NCI-H2107 treated with DMSO at 0.1 percent for 48 hours (cell line): ENCODE data around the gene CNTNAP4.

ENCODE experiments used
- DNase-seq: peaks from one replicate; lab custom pipeline; 2025; ENCODE audit not compliant: unreplicated experiment; lab: John Stamatoyannopoulos, UW

CNTNAP4 gene

DNA sequence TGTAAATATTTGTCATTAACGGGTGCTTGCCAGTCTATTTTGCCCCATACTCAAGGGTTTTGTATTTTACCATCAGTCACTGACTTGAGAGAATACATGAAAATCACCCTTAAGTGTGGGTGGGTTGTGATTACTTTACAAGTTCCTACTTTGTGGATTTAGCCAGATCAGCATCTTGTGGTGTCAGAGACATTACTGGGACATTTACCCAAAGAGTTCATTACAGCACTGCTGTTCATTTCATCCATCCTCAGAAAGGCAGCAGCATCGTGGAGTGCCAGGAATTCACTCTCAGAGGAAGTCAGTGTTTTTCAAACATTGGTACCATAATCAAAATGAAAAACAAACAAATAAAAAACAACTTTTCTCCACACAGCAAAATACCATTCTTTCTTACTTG is 110.8 kb downstream of the CNTNAP4 start:
- no peak for DNase-seq

DNA sequence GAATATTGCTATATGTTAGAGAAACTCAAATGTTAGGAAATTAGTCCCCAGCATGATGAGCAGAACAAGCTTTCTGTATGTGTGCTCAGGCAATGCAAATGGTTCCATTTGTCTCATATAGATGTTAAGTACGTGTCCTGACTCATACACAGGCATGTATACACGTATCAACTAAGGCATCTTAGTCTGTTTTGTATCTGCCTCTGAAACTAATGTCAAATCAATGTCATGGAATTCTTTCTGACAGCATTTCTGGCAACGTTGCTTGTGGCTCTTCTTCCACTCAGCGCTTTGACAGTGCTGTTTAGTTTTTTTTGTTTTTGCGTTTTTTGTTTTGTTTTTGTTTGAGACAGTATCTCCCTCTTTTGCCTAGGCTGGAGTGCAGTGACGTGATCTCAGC is 111.9 kb downstream of the CNTNAP4 start:
- no peak for DNase-seq

DNA sequence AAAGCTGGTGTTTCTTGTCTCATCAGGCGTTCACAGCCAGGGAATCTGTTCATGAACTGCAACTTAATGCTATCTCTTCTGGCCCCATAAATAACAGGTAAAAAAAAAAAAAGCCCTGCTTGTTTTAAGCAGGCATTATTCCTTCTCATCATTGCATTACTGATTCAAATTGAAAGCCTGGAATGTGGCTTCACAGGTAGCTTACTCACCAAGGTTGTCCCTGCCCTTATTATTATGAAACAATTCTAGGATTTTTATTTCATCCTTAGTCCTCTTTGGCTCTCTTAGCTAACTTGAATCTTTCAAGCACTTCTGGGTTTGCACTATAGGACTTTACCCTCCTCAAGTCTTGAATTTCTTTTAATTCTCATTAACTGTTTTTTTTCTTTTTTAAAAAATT is 113.3 kb downstream of the CNTNAP4 start:
- DNase-seq: no peak

DNA sequence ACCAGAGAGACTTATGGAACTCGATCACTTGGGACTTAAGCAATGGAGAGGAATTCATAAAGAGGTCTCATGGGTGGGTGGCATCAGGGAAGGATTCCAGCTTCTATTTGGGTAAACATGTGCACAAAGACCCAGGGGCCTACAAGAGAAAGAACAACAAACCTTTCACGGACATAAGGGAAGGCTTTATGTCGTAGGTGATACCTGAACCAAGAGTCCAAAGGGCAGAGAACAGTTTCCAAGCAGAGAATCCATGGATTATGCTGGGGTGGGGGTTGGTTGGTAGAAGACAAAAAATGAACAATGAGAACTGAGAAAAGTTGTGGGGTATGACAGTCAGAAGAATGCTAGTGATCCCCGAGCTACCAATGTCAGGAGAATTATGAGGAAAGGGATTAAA is 119.8 kb downstream of the CNTNAP4 start:
- DNase-seq: no peak

DNA sequence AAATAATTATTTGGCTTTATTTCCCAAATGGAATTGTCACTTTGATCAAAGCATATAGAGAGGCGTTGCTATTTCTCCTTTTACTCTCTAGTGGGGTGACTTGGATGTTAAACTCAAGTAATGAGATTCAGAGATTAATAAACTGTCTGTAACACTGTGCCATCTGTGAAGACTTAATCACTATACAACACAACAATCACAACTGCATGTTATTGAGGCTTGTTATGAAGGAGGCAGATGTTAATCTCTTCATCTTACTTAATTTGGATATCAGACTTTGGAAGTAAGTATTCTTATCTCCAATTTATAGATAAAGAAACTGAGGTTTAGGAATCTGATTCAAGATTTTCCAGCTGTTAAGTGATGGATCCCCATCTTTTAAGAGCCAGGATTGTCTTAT is 132.5 kb downstream of the CNTNAP4 start:
- DNase-seq: no peak

DNA sequence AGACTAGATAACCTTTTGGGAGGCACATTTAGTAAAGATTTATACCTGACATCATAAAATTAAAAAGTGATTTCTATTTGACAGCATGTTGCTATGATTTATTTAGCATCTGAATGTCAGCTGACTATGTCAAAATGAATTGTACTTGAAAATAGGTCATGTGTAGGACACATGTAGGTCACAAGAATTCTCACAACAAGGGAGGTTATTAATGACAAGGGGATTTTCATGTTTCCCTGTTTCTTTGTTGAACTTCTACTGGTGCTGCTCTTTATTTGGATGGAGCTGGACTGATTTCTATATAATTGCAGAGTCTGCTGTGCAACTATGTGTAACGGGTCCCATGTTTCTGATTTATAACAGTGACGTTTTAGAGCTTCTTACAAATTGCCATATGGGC is 144.4 kb downstream of the CNTNAP4 start:
- DNase-seq: no peak

DNA sequence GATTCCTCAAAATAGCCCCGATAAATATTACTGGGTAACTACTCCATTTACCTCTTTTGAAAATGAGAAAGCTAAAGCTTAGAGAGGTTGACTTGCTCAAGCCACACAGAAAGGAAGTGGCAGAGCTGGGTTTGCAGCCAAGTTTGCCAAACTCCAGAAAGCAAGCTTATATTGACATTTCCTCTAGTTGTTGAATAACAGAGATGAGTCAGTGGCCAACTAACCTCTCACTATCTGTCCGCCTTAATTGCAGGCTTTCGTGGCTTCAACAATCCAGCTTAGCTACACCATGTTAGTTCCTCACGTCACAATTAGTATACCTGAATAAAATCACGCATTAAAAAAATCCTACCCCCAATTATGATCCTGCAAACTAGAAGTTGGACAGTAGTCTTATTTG is 151.7 kb downstream of the CNTNAP4 start:
- no peak for DNase-seq

DNA sequence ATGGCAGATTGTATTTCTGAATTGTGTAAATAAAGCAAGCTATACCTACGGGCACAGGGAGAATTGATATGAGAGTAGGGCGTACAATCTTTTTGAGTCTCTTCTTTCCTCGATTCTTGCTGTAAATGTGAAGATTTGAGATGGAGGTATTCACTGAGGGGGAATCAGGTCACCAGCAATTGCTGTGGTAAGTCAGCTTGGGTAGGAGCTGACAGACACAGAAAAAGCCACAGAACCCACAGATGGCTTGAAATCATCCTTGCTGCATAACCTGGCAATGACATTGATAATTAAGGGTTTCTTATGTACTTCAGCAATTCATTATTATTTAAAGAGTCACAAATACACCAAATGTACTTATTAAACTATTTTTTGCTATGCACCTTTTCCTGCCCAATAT is 164.2 kb downstream of the CNTNAP4 start:
- DNase-seq: no peak

DNA sequence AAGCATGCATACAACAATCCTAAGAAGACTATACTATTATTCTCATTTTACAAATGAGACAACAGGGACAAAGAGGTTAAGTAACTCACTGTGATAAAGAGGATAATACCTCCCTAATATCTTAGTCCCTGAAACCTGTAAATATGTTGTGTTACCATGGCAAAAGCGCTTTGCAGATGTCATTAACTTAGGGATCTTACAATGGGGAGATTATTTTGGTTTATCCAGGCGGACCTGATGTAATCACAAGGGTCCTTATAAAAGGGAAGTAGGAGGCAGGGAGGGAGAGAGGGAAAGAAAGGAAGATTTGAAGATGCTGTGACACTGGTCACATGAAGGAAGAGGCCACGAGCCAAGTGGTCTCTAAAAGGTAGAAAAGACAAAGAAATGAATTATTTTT is 164.7 kb downstream of the CNTNAP4 start:
- no peak for DNase-seq

DNA sequence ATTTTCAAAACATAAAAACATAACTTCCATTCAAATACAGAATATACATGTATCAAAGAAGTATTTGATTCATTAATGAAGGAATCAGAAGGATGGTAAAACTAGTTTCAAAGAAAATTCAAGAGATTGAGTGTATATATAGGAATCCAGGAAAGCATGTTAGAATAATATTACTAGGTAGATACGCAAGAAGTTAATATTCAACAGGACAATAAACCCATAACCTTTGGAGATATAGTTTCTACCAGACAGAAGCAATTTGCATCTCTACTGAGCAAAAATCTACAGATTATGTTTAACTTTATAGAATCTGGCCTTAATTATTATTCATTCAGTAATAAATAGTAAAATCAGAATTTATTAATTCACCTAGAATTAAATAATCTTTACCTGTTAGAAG is 166.8 kb downstream of the CNTNAP4 start:
- no peak for DNase-seq

DNA sequence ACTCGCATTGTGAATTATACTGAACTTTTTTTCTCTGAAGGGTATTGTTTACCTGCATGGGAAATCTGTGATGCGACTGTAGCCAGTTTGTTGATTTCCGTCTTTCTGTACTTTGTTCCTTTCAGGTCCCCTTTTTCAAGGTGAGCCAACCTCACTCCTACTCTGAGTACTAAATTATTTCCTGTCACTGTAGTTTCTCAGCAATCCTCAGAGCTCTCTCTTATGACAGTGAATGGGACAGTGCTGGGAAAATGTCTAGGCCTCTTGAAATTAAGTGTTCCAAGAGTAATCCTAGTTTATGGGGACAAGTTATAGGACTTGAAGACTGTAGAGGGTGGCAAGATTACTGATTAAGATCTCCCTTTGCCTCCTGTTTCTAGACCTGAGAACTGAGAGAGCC is 167.6 kb downstream of the CNTNAP4 start:
- DNase-seq: no peak

DNA sequence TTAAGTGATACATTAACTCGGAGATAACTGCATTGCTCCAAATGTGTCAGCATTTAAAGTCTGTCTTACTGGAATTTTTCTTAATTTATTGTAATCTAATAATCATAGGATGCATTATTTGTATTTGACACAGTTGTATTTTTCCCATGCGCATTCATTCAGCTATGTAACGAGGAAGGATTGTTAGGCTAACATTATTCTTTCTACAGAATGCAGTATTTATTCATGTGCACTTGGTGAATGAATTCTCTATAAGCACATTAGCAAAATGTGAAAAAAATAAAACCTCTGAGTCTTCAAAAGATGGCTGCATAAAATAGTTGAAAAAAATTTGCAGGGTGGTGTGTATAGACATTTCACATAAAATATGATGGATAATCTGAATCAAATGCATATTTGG is 168.6 kb downstream of the CNTNAP4 start:
- no peak for DNase-seq

DNA sequence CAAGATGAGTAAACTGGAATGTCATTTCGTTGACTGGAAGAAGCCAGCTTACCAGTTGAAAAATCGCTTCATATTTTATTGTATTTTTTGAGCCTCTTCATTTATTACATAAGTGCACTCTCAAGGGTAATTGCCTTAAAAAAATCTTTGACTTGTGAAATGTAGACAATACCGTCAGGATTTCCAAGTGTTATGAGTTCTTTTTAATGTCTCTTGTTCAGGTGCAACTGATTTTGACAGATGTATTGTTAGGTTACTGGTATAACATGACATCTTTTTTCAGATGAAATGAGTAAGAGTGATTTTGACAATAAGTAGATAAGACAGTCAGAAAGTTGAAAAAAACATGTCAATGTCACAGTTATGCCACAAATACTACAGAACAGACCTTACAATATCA is 169.1 kb downstream of the CNTNAP4 start:
- no peak for DNase-seq

DNA sequence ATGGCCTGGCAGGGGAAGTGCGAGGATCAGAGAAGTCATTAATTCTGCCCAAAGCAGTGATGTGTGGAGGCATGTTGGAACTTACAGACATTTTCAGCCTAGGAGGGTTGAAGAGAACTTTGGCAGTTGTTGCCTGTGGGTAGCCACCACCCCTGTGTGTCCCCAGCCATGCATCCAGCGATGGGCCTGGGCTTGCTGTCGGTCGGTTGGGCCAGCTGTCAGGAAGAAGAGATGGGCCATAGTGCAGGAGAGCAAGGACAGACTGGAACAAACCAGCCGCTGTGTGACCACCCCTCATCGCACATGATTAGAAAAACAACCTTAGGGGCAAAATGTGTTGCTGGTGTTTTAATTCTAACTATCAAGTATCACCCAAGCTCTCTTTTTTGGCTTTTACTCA is 173.7 kb downstream of the CNTNAP4 start:
- no peak for DNase-seq

DNA sequence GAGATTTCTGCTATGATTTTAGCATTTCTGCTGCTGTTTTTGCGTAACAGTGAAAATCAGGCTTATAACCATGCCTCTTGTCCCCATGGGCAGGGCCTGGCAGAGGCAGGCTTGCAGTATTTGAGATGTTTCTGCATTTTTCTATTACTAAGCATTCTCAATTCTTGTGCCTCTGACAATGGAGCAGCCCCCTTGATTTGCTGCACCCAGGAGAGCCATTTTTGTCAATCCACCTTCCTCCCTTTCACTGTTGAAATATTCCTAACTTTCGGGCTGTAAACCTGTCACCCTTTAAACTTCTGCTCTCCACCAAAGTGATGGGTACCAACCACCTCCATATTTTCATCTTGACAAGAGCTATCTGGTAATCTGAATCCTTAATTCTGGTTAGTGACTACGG is 178.1 kb downstream of the CNTNAP4 start:
- DNase-seq: no peak

DNA sequence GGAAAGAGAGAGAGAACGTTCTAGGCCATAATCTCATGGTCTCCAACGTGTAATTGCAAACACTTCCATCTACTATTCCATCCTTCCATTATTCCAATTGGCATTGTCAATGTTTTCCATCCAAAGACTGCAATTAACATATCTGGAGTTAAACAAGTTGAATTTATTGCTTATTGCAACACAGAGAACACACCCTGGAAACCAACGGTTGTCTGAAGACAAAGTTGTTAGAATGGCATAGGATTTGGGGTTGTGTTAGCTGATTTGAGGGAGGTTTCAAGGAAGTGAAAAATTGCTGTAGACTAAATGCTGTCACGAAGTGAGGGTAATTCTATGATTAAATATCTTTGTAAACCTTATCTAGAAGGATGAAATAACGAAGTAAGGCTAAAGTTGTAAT is 178.8 kb downstream of the CNTNAP4 start:
- DNase-seq: no peak

DNA sequence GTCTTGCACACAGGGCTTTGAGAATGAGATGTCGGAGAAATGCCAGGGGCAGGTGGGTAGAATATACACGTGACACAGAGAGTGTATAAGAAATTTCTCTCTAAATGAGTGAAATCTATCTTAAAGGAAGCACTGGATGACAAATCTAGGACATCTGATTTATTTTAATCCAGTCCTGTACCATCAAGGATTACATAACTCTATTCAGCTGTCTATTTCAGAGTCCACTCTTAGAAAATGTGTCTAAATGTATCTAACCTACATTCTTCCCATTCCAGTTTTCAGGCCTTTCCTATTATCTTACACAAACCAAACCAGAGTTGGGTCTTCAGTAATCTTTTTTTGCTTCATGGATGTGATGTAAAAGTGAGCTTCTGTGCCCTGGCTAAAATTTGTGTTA is 181.9 kb downstream of the CNTNAP4 start:
- no peak for DNase-seq

DNA sequence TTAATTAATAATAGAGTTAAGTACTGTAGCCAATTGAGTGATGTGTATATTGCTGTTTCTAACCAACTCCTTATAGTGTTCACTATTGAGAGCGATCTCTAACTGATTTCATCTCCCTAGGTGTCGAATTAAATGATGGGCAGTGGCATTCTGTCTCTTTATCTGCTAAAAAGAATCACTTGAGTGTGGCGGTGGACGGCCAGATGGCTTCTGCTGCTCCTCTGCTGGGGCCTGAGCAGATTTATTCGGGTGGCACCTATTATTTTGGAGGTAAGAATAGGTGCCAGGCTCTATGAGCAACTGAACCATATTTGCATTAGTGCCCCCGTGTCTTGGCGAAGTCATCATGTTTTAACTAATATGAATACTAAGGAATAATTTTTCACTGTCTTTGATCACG is 184.6 kb downstream of the CNTNAP4 start:
- DNase-seq: no peak

DNA sequence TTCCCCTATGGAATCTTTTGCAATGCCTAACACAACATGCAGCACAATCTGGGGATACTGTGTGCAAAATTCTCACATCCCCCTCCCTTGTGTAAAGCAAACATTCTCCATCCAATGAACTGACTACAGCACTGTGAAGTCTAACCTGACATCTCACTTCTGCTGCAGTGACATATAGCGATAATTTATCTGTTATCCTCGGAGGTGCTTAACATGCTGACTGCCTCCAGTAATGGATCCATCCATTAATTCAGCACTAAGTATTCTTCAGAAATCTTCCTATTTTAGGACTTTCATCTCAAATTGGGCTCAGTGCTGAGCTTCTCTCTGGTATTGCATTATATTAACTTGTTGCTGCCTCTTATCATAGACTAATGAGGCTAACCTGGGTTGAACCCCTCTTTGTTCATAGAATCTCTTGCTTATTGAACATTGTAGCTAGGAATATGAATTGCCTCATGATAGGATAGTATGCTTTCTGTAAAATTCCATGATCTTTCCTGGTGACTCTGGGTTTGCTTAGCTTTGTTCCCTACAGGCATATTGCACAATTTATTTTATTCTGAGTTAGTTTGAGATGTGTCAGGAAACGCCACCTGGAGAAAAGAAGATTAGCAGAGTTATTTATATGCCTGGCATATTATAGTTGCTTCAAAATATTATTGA is 187.9 kb downstream of the CNTNAP4 start:
- DNase-seq: no peak

DNA sequence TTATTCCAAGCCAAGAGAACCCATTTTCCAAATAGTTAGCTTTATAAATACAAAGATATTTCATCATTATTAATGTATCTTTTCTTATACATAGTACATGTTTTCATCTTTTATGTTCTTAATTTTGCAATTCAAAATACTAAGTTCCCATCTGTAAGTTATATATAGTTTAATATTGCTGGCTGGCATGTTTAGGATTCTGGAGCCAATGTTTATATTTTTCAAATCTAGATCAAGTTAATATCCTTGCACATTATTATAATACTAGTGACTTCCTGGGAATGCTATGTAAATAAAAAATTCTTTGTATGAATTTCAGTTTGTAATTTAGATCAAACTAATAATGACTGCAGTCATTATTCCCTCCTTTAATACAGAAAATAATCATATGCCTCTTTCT is 189.7 kb downstream of the CNTNAP4 start:
- no peak for DNase-seq

DNA sequence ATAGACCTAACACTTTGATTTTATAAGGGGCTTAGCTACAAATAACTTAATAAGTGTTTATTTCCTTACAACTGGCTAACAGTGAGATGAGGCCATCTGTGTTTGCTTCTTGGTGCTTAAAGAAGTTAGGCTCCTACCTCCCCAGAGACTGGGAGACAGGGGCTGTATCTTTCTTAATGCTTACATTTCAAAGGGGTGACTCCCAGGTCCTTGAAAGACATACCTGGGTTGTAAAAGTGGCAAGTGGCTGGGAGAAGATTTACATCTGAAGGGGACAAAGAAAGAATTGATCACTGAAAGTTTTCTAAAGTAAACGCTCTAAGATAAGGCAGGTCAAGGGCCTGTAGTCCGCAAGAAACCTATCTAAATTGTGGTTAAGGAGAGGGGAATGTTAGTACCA is 196.8 kb downstream of the CNTNAP4 start:
- no peak for DNase-seq

DNA sequence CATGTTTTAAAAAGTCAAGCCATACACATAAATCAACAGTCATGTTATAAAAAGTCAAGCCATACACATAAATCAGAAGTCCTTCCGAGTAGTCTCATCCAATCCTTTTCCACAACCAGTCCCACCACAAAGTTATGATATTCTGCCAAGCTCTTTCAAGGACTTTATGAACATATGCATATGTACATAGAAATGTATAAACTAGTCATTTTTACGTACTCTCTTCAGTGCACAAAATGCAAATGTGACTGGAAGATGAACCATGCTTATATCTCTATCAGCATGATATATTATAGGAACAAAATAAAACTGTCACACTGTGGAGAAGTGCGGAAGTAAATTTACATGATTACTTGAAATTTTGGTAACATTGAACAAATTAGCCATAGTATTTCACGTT is 200.9 kb downstream of the CNTNAP4 start:
- DNase-seq: no peak

DNA sequence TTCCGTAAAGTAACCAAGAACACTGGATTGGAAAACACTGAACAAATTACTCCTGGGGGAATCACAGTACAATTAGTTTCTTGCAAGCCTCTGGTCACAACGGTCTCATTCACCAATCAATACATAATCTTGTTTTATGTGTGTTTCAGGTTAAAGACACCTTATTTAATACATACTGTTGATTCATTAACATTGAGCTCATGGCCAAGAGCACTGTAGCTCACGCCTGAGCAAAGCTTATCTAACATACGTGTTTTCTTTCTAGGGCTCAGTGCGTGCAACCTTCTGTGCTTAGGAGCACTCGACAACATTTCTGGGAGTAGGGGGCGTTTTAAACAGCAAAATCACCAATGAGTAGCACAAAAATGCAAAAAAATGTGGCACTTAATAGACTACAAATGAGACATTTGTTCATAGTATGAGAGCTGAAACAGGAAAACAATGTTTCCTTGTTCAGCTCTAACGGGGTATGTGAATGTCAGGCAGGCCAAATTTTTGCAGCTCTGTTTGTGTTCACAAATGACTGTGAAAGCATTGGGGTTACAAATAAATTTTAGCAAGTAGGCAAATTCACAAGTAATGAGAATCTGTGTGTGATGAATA is 206.2 kb downstream of the CNTNAP4 start:
- no peak for DNase-seq
